ENCODE results near the gene DMRT1.
"Not testable (repeated sequence)": the region's sequence is repeated elsewhere in the genome, so short reads cannot be mapped to it uniquely, and the experiment has no call there.

DMRT1 gene

GRCh38 chr9:995192-995591 is 153.7 kb downstream of the DMRT1 start:
- ChIA-PET CTCF (interaction anchor here (1.2 to 1.6 kb wide), 3 partner anchors 15 to 102 kb away, joined by 3 to 4 read pairs (median 3); no protein-coding TSS in a partner anchor), POLR2A (no interaction called here)
- no CpG with 5 or more reads among the region's 4 CpGs for WGBS (ENCODE audit: insufficient coverage)
- peaks cover 0 to 5% (median 3%) of the 10 kb centered on the region in 5 experiments for H3K9me3 ChIP-seq (ENCODE audit: control extremely low read depth in 1 of 5, control insufficient read depth in 4 of 5, insufficient read depth in 2 of 5, low read depth in 1 of 5, low read length in 4 of 5)
- no peaks in the 10 kb centered on the region for H3K36me3 ChIP-seq (ENCODE audit: control insufficient read depth in 4 of 4, insufficient read depth in 4 of 4, low read length in 3 of 4)
- peaks cover 0 to 52% (median 17%) of the 10 kb centered on the region in 5 experiments for H3K27me3 ChIP-seq (replicated peaks in 2 of 5; ENCODE audit: control insufficient read depth in 4 of 5, insufficient read depth in 5 of 5, low read length in 4 of 5)
- no peak overlapping the region for H3K4me3 ChIP-seq (ENCODE audit: control insufficient read depth in 1 of 7, extremely low read depth in 1 of 7, insufficient read depth in 4 of 7, low read depth in 2 of 7, low read length in 6 of 7)
- no peak for DNase-seq
- no peaks in the 10 kb centered on the region for H3K4me1 ChIP-seq (ENCODE audit: control extremely low read depth in 1 of 4, control insufficient read depth in 4 of 4, insufficient read depth in 4 of 4, low read length in 3 of 4)
- H3K27ac ChIP-seq (ENCODE audit: insufficient read depth in 1 of 2, low read depth in 1 of 2, low read length in 2 of 2, poor library complexity in 1 of 2, severe bottlenecking in 2 of 2), result no peak overlapping the region

DNA sequence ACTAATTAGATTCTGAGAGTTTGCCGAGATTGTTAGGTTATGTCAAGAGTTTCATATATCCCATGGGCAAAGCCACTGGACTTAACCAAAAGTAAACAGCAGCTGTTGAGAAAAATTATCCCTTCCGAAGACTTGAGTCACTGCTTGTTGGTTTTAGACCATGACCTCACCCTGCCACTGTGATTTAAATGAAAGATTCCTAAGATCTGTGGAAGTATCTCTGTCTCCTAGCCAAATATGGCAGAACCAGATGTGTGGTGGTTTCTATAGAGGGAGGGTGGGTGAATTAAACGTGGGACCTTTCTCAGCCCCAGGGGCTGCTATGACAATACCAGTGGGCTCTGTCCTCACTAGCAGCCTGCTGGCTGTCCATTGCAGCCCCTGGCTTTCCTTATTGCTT is 154.3 kb downstream of the DMRT1 start:
- no peak for DNase-seq
- H3K27ac ChIP-seq (ENCODE audit: insufficient read depth in 1 of 2, low read depth in 1 of 2, low read length in 2 of 2, poor library complexity in 1 of 2, severe bottlenecking in 2 of 2), result no peak overlapping the region
- H3K4me3 ChIP-seq (ENCODE audit: control insufficient read depth in 1 of 7, extremely low read depth in 1 of 7, insufficient read depth in 4 of 7, low read depth in 2 of 7, low read length in 6 of 7), result no peak overlapping the region
- WGBS (ENCODE audit: insufficient coverage), result 58% methylated on average over 2 of the region's 3 CpGs
- POLR2A ChIA-PET, result no interaction called here
- CTCF ChIA-PET, result interaction anchor here (1.0 to 1.6 kb wide), 6 partner anchors 11 to 102 kb away, joined by 3 to 4 read pairs (median 3); no protein-coding TSS in a partner anchor
- peaks cover 0 to 5% (median 3%) of the 10 kb centered on the region in 5 experiments for H3K9me3 ChIP-seq (ENCODE audit: control extremely low read depth in 1 of 5, control insufficient read depth in 4 of 5, insufficient read depth in 2 of 5, low read depth in 1 of 5, low read length in 4 of 5)
- H3K36me3 ChIP-seq (ENCODE audit: control insufficient read depth in 4 of 4, insufficient read depth in 4 of 4, low read length in 3 of 4), result no peaks in the 10 kb centered on the region
- H3K27me3 ChIP-seq (replicated peaks in 2 of 5; ENCODE audit: control insufficient read depth in 4 of 5, insufficient read depth in 5 of 5, low read length in 4 of 5), result peaks cover 0 to 50% (median 17%) of the 10 kb centered on the region in 5 experiments
- no peaks in the 10 kb centered on the region for H3K4me1 ChIP-seq (ENCODE audit: control extremely low read depth in 1 of 4, control insufficient read depth in 4 of 4, insufficient read depth in 4 of 4, low read length in 3 of 4)

DNA sequence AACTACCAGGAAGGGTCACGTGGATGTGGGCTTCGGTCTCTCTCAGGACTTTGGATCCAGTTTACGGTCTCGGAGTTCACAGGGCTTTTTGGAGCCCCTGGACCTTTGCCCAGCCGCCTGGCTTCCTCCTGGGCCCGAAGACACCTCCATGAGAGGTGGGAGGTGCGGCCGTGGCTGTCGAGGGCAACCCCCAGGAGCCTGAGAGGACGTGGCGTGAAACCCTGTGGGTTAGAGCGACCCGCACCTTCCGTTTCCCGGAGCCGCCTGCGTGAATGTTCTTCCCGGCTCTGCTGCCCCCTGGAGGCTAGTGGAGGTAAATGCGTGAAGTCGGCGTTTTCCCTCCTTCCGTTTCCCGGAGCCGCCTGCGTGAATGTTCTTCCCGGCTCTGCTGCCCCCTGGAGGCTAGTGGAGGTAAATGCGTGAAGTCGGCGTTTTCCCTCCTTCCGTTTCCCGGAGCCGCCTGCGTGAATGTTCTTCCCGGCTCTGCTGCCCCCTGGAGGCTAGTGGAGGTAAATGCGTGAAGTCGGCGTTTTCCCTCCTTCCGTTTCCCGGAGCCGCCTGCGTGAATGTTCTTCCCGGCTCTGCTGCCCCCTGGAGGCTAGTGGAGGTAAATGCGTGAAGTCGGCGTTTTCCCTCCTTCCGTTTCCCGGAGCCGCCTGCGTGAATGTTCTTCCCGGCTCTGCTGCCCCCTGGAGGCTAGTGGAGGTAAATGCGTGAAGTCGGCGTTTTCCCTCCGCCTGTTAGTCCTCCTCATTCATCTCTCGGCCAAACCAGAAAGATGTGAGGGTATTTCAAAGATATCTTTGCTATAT is 157.0 kb downstream of the DMRT1 start:
- H3K4me3 ChIP-seq (ENCODE audit: control insufficient read depth in 1 of 7, extremely low read depth in 1 of 7, insufficient read depth in 4 of 7, low read depth in 2 of 7, low read length in 6 of 7); H3K4me1 ChIP-seq (ENCODE audit: control extremely low read depth in 1 of 4, control insufficient read depth in 4 of 4, insufficient read depth in 4 of 4, low read length in 3 of 4); DNase-seq; H3K36me3 ChIP-seq (ENCODE audit: control insufficient read depth in 4 of 4, insufficient read depth in 4 of 4, low read length in 3 of 4); POLR2A ChIA-PET; H3K27ac ChIP-seq (ENCODE audit: insufficient read depth in 1 of 2, low read depth in 1 of 2, low read length in 2 of 2, poor library complexity in 1 of 2, severe bottlenecking in 2 of 2); H3K9me3 ChIP-seq (ENCODE audit: control extremely low read depth in 1 of 5, control insufficient read depth in 4 of 5, insufficient read depth in 2 of 5, low read depth in 1 of 5, low read length in 4 of 5): not testable (repeated sequence)
- 83% methylated on average over 11 of the region's 55 CpGs for whole genome bisulfite sequencing (ENCODE audit: insufficient coverage)
- CTCF ChIA-PET, result interaction anchor here (0.8 to 3.0 kb wide), 5 partner anchors 9 to 21 kb away, joined by 3 to 23 read pairs (median 5); no protein-coding TSS in a partner anchor
- H3K27me3 ChIP-seq (replicated peaks in 2 of 5; ENCODE audit: control insufficient read depth in 4 of 5, insufficient read depth in 5 of 5, low read length in 4 of 5), result peaks cover 0 to 33% (median 7%) of the 10 kb centered on the region in 5 experiments

DNA sequence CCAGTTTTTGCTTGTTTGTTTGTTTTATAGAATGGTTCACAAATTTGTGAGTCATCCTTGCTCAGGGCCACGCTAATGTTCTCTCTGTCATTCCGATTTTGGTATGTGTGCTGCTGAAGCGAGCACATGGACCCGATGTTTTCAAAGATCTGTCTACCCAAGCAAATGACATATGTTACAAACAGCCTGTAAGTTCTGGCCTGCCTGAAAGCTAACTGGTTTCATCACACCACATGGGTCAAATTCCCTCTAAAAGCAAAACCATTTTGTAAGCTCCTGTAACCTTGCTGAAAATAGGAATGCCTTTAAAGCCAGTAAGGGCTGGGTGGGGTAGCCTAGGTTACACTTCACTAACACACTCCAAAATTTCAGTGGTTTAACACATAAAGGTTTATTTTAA is 160.3 kb downstream of the DMRT1 start:
- Histone ChIP-seq H3K9me3 (ENCODE audit: control extremely low read depth in 1 of 5, control insufficient read depth in 4 of 5, insufficient read depth in 2 of 5, low read depth in 1 of 5, low read length in 4 of 5) (peaks cover 0 to 5% (median 3%) of the 10 kb centered on the region in 5 experiments), H3K27me3 (replicated peaks in 2 of 5; ENCODE audit: control insufficient read depth in 4 of 5, insufficient read depth in 5 of 5, low read length in 4 of 5) (peaks cover 0 to 14% (median 7%) of the 10 kb centered on the region in 5 experiments), H3K4me1 (ENCODE audit: control extremely low read depth in 1 of 4, control insufficient read depth in 4 of 4, insufficient read depth in 4 of 4, low read length in 3 of 4) (peaks cover 0 to 3% (median 0%) of the 10 kb centered on the region in 4 experiments), H3K4me3 (ENCODE audit: control insufficient read depth in 1 of 7, extremely low read depth in 1 of 7, insufficient read depth in 4 of 7, low read depth in 2 of 7, low read length in 6 of 7) (no peak overlapping the region), H3K36me3 (ENCODE audit: control insufficient read depth in 4 of 4, insufficient read depth in 4 of 4, low read length in 3 of 4) (no peaks in the 10 kb centered on the region), H3K27ac (ENCODE audit: insufficient read depth in 1 of 2, low read depth in 1 of 2, low read length in 2 of 2, poor library complexity in 1 of 2, severe bottlenecking in 2 of 2) (no peak overlapping the region)
- no peak for DNase-seq
- ChIA-PET CTCF (interaction anchor here (1.1 to 4.2 kb wide), 4 partner anchors 10 to 108 kb away, joined by 4 to 19 read pairs (median 10); no protein-coding TSS in a partner anchor), POLR2A (no interaction called here)
- WGBS (ENCODE audit: insufficient coverage), result 100% methylated on average over 3 of the region's 4 CpGs

DNA sequence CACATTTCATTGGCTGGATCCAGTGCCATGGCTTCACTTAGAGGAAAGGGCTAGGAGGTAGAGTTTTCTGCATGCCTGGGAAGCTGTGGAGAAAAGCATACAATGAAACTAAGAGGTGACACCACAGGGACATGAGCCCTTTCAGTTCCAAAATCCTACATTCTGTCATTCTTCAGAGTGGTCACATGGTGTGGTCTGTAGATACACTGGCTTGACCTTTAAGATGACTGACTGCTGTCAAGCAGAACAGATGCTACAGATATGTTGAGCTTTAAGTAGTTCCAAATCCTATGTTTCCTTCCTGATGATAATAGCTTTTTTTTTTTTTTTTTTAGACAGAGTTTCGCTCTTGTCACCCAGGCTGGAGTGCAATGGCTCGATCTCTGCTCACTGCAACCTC is 161.2 kb downstream of the DMRT1 start:
- no peak overlapping the region for H3K27ac ChIP-seq (ENCODE audit: insufficient read depth in 1 of 2, low read depth in 1 of 2, low read length in 2 of 2, poor library complexity in 1 of 2, severe bottlenecking in 2 of 2)
- no peak for DNase-seq
- peaks cover 0 to 5% (median 3%) of the 10 kb centered on the region in 5 experiments for H3K9me3 ChIP-seq (ENCODE audit: control extremely low read depth in 1 of 5, control insufficient read depth in 4 of 5, insufficient read depth in 2 of 5, low read depth in 1 of 5, low read length in 4 of 5)
- ChIA-PET CTCF (interaction anchor here (0.6 to 4.2 kb wide), 12 partner anchors 9 to 658 kb away, joined by 3 to 19 read pairs (median 4); no protein-coding TSS in a partner anchor), POLR2A (no interaction called here)
- H3K27me3 ChIP-seq (replicated peaks in 2 of 5; ENCODE audit: control insufficient read depth in 4 of 5, insufficient read depth in 5 of 5, low read length in 4 of 5), result peaks cover 0 to 17% (median 7%) of the 10 kb centered on the region in 5 experiments
- H3K4me1 ChIP-seq (ENCODE audit: control extremely low read depth in 1 of 4, control insufficient read depth in 4 of 4, insufficient read depth in 4 of 4, low read length in 3 of 4), result peaks cover 0 to 3% (median 0%) of the 10 kb centered on the region in 4 experiments
- no CpG with 5 or more reads among the region's 2 CpGs for WGBS (ENCODE audit: insufficient coverage)
- no peak overlapping the region for H3K4me3 ChIP-seq (ENCODE audit: control insufficient read depth in 1 of 7, extremely low read depth in 1 of 7, insufficient read depth in 4 of 7, low read depth in 2 of 7, low read length in 6 of 7)
- H3K36me3 ChIP-seq (ENCODE audit: control insufficient read depth in 4 of 4, insufficient read depth in 4 of 4, low read length in 3 of 4), result no peaks in the 10 kb centered on the region

DNA sequence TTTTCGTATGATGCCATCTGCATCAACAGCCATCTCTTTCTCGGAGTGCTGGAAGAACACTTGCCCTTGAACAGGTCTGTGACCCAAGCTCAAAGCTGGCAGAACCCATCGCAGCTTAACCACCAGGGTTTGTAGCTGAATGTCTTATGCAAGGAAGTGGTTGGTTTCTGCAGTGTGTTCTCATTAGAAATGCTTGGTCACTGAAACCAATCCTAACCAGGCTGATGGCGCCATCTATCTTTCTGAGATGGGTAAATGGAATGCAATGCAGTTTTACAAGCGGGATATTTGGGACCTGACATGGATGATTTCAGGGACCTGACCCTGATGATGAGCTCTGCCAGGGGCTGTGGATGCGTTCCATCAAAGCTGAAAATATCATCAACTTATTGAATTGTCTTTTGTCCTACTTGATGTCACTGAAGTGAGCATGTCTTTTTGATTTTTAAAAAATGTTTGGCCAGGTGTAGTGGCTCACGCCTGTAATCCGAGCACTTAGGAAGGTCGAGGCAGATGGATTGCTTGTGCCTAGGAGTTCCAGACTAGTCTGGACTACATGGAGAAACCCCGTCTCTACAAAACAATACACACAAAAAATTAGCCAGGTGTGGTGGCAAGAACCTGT is 163.7 kb downstream of the DMRT1 start:
- peak; percentile 77 to 87 (median 87) for DNase-seq

More for the DNA sequence above, 163.7 kb downstream of the DMRT1 start:
- ChIA-PET POLR2A (no interaction called here), CTCF (interaction anchor here (0.7 to 4.2 kb wide), 23 partner anchors 8 to 656 kb away, joined by 3 to 26 read pairs (median 4); no protein-coding TSS in a partner anchor)
- no peaks in the 10 kb centered on the region for H3K9me3 ChIP-seq (ENCODE audit: control extremely low read depth in 1 of 5, control insufficient read depth in 4 of 5, insufficient read depth in 2 of 5, low read depth in 1 of 5, low read length in 4 of 5)
- H3K4me3 ChIP-seq (ENCODE audit: control insufficient read depth in 1 of 7, extremely low read depth in 1 of 7, insufficient read depth in 4 of 7, low read depth in 2 of 7, low read length in 6 of 7), result no peak overlapping the region
- no peaks in the 10 kb centered on the region for H3K36me3 ChIP-seq (ENCODE audit: control insufficient read depth in 4 of 4, insufficient read depth in 4 of 4, low read length in 3 of 4)
- peaks cover 0 to 5% (median 0%) of the 10 kb centered on the region in 4 experiments for H3K4me1 ChIP-seq (ENCODE audit: control extremely low read depth in 1 of 4, control insufficient read depth in 4 of 4, insufficient read depth in 4 of 4, low read length in 3 of 4)
- H3K27ac ChIP-seq (ENCODE audit: insufficient read depth in 1 of 2, low read depth in 1 of 2, low read length in 2 of 2, poor library complexity in 1 of 2, severe bottlenecking in 2 of 2), result no peak overlapping the region
- 24% methylated on average over 4 of the region's 10 CpGs for WGBS (ENCODE audit: insufficient coverage)
- H3K27me3 ChIP-seq (replicated peaks in 2 of 5; ENCODE audit: control insufficient read depth in 4 of 5, insufficient read depth in 5 of 5, low read length in 4 of 5), result peaks cover 2 to 16% (median 6%) of the 10 kb centered on the region in 5 experiments

Data from common myeloid progenitor, CD34-positive (primary cell).